Smooth muscle cell of the brain vasculature (primary cell): ENCODE measurements around the gene PARN.
A peak's percentile ranks its signal among the peaks of the same experiment; 100 is the strongest.

Experiments
- DNase-seq: peaks from one replicate; pipeline ENCODE4 v3.0.0-alpha.2; 2012; ENCODE audit warnings: low read depth, low spot score

PARN gene

GRCh38 chr16:14499110-14499509 lies 130.9 kb downstream of the PARN start:
- no peak for DNase-seq

DNA sequence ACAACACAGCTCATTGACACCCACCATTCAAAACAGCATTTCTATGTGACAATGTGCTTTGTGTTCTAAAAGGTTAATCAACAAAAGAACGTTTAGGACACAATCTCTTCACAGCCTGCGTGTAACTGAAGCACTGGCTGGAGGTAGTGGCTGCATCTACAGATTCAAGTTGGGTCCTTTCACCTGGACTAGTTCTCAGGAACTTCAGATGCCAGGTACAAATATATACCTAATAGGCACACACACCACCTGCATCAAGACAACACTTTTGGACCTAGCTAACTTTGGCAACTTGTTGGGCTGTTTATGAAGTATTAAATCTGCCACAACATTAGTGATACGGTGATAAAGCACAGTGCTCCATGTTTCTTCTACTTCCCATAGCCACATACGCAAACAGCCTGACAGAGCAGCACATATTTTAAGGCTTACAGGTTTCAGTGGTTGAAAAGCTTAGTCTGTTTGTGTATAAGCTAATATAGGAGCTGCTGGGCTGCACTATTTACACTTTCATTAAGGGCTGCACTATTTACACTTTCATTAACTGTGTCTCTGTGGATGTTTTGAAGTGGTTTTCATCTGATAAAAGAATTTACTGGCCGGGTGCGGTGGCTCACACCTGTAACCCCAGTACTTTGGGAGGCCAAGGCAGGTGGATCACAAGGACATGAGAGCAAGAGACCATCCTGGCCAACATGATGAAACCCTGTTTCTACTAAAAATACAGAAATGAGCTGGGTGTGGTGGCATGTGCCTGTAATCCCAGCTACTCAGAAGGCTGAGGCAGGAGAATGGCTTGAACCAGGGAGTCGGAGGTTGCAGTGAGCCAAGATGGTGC lies 132.6 kb downstream of the PARN start:
- no peak for DNase-seq

DNA sequence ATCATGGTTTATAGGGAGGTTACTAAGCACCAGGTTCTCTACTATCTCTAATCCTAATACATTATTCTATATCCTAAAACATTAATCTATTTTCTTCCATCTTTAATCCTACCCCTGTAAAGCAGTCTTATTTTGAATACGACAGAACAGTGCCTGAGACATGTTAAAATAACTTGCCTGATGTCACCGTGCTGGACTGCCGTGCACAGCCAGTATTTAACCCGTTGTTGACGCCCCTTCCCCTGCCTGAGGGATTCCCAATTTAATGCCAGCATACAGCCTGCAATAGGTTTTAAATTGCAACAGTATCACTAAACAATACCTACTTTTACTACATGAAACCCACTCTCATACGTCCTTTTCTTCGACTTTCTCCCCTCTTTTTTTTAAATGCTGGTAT lies 133.3 kb downstream of the PARN start:
- DNase-seq, result no peak

- DNase-seq, result no peak
These were observed 133.9 kb downstream of the PARN start for GRCh38 chr16:14496047-14496770.

GRCh38 chr16:14495213-14496046 lies 134.6 kb downstream of the PARN start:
- no peak for DNase-seq

GRCh38 chr16:14494396-14494966 lies 135.6 kb downstream of the PARN start:
- no peak for DNase-seq

DNA sequence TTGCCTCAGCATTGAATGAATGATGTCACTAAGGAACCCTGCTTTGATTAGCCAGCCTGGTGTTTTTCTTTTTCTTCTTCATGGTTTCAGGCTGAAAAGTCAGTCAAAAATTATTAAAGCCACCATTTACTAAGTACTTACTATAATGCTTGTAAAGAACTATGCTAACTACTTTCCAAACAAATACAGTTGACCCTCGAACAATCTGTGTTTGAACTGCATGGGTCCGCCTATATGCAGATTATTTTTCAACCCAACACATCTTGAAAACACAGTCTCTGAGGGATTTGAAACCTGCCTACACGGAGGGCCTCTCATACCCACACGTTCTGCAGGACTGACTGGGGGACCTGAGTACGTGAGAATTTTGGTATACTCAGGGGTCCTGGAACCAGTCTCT lies 136.3 kb downstream of the PARN start:
- no peak for DNase-seq

DNA sequence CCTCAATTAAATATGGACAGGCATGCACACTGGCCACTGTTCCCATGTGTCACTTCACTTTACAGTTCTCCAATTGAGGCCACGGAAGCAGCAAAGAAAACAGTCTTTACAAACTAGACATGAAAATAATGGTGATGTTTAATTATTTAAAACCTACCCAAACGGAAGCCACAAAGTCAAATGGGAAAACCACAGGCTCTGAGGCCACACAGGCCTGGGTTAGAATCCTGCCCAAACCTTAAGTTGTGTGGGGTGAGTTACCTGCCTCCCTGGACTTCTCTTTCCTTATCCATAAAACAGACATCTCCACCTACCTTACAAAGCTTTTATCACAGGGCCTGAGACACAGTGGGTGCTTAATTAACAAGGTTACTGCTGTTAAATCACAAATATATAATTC lies 137.4 kb downstream of the PARN start:
- no peak for DNase-seq

DNA sequence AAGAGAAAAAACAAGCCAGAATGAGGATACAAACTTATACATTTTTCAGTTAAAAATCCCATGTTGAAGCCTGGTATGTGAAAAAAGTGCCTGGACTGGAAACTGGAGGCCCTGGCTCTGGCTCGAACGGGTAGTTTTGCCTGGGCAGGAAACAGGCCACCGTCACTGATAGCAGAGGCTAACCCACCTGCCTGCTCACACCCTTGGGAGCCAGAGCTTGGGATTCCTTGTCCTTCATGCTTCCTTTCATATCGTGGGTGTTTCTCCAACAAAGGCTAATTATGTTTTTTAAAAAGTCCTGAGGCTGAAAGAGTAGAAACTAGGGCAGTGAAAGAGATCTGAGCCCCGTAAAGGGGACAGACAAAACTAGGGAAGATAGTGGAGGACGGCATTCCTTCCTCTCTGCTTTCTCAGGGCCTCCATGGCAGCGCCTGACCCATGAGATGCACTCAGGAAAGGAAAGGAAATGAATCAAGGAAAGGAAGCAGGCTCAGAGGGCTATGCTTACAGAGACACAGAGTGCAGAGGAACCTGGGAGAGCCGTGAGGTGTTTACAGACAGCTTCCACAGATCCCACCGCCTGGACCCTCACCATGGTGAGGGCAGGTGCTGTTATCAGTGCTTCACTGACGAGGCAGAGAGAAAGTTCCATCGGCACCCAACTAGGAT lies 138.1 kb downstream of the PARN start:
- no peak for DNase-seq

DNA sequence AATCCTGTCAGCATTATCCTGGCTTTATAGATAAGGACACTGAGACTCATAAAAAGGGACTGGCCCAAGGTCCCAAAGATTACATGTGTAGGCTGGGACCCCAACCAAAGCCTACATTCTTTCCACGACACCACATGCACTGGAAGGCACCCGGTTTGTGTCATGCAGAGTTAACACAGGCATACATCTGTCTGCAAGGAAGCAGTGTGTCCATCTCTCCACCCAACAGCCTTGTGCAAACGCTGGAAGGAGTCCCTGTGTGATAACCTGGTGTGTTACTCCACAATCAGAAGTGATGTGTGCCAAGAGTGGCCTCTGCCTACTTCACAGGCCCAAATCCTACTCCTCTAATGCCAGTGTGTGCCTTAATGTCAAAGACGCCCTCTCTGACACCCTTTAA lies 139.8 kb downstream of the PARN start:
- no peak for DNase-seq

DNA sequence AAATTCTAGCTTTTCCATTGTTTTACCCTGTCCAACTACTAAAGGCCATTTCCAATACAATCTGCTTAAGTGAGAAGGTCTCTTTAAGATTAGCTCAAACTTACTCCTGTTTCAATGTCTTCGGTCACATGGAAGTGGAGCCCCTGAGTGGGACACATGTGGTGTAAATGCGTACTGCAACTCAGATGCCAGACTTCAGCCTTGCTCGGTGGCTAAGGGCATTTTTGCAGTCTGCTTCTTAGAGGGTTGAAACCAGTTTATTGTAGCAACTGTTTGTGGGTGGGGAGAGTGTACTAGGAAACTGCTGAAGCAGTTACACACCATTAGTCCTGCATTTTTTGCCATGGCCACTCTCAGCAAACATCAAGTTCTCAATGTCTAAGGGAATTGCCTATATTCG lies 140.6 kb downstream of the PARN start:
- no peak for DNase-seq

- no peak for DNase-seq
These were observed 142.5 kb downstream of the PARN start for GRCh38 chr16:14487579-14487978.

DNA sequence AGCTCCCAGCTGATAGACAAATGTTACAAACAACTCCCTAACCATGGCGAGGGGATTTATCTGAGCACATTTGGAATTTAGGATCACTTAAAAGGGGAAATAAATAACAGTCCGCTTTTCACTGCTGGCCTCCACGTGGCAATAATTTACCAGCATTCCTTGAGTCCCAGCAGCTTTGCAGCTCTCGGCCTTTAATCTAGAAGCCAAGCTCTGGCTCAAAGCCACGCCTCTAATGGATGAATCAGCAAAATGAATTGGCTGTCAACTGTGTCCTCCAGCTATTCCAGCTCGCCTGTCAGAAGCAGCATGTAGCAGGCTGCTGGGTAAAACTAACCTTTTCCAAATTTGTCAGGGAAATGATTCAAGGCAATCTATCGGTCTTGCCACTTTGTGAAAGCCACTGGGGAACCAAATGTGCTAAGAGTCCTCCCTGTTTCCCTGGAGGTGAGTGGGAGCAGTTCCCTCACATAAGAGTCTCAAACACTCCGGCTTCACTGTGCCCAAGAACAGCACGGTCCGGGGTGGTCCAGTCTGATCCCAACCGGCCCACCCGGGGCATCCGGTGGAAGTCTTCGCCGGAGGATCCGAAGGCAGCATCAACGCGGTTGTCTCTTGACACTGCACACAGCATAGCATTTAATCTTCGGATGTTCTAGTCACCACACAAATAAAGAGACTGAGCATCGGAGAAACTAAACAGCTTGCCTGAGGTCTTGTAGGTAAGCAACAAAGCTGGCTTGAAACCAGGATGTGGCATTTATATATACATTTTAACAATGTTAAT lies 143.3 kb downstream of the PARN start:
- peak; percentile 58 for DNase-seq

- DNase-seq, result no peak
These were observed 144.1 kb downstream of the PARN start for GRCh38 chr16:14485811-14486519.

DNA sequence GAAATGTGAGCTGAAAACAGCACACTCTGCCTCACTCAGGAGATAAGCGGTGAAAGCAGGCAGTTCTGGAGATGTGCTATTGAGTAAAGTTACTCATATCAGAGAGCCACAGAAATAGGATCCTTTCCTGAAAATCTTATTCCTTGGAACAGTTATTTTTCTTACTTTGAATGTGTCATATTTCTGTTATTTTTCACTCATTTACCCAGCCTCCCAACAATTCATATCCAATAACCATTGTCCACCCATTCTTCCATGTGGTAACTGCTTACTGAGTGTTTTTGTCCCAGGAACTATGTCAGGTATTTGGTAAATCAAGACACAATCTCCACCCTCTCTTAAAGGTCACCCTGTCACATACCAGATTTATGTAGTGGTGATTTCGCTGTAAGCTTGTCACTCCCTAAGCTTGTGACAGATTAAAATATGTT lies 144.9 kb downstream of the PARN start:
- DNase-seq, result no peak

GRCh38 chr16:14483819-14484385 lies 146.2 kb downstream of the PARN start:
- DNase-seq, result no peak

- DNase-seq, result no peak
These were observed 153.9 kb downstream of the PARN start for GRCh38 chr16:14476183-14476582.

- DNase-seq, result no peak
These were observed 154.5 kb downstream of the PARN start for GRCh38 chr16:14475370-14476139.

- no peak for DNase-seq
These were observed 156.6 kb downstream of the PARN start for GRCh38 chr16:14473488-14473887.
